ENCODE results near the gene CPA5.

- TF ChIP-seq POLR2AphosphoS5 (IDR thresholded peaks at IDR 0.05; ENCODE audit: low read depth) (no peak), EZH2phosphoT487 (IDR thresholded peaks at IDR 0.05; ENCODE audit: unreplicated experiment) (no peak), REST (IDR thresholded peaks at IDR 0.05; ENCODE audit: unreplicated experiment) (no peak), EZH2 (IDR thresholded peaks at IDR 0.05; ENCODE audit: low read depth, unreplicated experiment) (no peak), ZNF114 (CRISPR knock-in tag; IDR thresholded peaks at IDR 0.05) (no peak), STAT1 (IDR thresholded peaks at IDR 0.05; ENCODE audit: unreplicated experiment) (no peak), CREB1 (CRISPR knock-in tag; IDR thresholded peaks at IDR 0.05; ENCODE audit: low read depth) (no peak)
- TF ChIP-seq, protein P1, sequence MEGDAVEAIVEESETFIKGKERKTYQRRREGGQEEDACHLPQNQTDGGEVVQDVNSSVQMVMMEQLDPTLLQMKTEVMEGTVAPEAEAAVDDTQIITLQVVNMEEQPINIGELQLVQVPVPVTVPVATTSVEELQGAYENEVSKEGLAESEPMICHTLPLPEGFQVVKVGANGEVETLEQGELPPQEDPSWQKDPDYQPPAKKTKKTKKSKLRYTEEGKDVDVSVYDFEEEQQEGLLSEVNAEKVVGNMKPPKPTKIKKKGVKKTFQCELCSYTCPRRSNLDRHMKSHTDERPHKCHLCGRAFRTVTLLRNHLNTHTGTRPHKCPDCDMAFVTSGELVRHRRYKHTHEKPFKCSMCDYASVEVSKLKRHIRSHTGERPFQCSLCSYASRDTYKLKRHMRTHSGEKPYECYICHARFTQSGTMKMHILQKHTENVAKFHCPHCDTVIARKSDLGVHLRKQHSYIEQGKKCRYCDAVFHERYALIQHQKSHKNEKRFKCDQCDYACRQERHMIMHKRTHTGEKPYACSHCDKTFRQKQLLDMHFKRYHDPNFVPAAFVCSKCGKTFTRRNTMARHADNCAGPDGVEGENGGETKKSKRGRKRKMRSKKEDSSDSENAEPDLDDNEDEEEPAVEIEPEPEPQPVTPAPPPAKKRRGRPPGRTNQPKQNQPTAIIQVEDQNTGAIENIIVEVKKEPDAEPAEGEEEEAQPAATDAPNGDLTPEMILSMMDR (conservative IDR thresholded peaks at IDR 0.05; ENCODE audit: low read depth in 2 of 2), result no peak
- TF ChIP-seq, protein P2, sequence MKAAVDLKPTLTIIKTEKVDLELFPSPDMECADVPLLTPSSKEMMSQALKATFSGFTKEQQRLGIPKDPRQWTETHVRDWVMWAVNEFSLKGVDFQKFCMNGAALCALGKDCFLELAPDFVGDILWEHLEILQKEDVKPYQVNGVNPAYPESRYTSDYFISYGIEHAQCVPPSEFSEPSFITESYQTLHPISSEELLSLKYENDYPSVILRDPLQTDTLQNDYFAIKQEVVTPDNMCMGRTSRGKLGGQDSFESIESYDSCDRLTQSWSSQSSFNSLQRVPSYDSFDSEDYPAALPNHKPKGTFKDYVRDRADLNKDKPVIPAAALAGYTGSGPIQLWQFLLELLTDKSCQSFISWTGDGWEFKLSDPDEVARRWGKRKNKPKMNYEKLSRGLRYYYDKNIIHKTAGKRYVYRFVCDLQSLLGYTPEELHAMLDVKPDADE (IDR thresholded peaks at IDR 0.05), result no peak
- TF ChIP-seq, protein P3, sequence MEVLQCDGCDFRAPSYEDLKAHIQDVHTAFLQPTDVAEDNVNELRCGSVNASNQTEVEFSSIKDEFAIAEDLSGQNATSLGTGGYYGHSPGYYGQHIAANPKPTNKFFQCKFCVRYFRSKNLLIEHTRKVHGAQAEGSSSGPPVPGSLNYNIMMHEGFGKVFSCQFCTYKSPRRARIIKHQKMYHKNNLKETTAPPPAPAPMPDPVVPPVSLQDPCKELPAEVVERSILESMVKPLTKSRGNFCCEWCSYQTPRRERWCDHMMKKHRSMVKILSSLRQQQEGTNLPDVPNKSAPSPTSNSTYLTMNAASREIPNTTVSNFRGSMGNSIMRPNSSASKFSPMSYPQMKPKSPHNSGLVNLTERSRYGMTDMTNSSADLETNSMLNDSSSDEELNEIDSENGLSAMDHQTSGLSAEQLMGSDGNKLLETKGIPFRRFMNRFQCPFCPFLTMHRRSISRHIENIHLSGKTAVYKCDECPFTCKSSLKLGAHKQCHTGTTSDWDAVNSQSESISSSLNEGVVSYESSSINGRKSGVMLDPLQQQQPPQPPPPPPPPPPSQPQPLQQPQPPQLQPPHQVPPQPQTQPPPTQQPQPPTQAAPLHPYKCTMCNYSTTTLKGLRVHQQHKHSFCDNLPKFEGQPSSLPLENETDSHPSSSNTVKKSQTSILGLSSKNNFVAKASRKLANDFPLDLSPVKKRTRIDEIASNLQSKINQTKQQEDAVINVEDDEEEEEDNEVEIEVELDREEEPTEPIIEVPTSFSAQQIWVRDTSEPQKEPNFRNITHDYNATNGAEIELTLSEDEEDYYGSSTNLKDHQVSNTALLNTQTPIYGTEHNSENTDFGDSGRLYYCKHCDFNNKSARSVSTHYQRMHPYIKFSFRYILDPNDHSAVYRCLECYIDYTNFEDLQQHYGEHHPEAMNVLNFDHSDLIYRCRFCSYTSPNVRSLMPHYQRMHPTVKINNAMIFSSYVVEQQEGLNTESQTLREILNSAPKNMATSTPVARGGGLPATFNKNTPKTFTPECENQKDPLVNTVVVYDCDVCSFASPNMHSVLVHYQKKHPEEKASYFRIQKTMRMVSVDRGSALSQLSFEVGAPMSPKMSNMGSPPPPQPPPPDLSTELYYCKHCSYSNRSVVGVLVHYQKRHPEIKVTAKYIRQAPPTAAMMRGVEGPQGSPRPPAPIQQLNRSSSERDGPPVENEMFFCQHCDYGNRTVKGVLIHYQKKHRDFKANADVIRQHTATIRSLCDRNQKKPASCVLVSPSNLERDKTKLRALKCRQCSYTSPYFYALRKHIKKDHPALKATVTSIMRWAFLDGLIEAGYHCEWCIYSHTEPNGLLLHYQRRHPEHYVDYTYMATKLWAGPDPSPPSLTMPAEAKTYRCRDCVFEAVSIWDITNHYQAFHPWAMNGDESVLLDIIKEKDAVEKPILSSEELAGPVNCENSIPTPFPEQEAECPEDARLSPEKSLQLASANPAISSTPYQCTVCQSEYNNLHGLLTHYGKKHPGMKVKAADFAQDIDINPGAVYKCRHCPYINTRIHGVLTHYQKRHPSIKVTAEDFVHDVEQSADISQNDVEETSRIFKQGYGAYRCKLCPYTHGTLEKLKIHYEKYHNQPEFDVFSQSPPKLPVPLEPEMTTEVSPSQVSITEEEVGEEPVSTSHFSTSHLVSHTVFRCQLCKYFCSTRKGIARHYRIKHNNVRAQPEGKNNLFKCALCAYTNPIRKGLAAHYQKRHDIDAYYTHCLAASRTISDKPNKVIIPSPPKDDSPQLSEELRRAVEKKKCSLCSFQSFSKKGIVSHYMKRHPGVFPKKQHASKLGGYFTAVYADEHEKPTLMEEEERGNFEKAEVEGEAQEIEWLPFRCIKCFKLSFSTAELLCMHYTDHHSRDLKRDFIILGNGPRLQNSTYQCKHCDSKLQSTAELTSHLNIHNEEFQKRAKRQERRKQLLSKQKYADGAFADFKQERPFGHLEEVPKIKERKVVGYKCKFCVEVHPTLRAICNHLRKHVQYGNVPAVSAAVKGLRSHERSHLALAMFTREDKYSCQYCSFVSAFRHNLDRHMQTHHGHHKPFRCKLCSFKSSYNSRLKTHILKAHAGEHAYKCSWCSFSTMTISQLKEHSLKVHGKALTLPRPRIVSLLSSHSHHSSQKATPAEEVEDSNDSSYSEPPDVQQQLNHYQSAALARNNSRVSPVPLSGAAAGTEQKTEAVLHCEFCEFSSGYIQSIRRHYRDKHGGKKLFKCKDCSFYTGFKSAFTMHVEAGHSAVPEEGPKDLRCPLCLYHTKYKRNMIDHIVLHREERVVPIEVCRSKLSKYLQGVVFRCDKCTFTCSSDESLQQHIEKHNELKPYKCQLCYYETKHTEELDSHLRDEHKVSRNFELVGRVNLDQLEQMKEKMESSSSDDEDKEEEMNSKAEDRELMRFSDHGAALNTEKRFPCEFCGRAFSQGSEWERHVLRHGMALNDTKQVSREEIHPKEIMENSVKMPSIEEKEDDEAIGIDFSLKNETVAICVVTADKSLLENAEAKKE (CRISPR knock-in tag; IDR thresholded peaks at IDR 0.05), result no peak
These were observed 34.9 kb downstream of the CPA5 start for GRCh38 chr7:130379532-130379920.

All from GM23338 (cell line).